Measurements from ENCODE around the gene ZNF836. TPM values are rescaled to one million over a fixed set of nuclear protein-coding genes. Genes with fewer than 3 reads are reported as not detected.

The ZNF836 gene
- total RNA-seq, 2 experiments from 2014 or later: 10.0 to 12.0 TPM

GRCh38 chr19:52196256-52196967 is 25.0 kb upstream of the ZNF836 start:
- no peak for DNase-seq
- no peaks in the 10 kb centered on the region for H3K9me3 Mint-ChIP-seq
- no peak overlapping the region for H3K27ac Mint-ChIP-seq
- peaks cover 50% of the 10 kb centered on the region for H3K4me1 Mint-ChIP-seq
- no peak overlapping the region for H3K4me3 Mint-ChIP-seq
- H3K36me3 Mint-ChIP-seq: peaks cover 46% of the 10 kb centered on the region
- no peaks in the 10 kb centered on the region for H3K27me3 Mint-ChIP-seq

GRCh38 chr19:52191951-52192350 is 20.5 kb upstream of the ZNF836 start:
- Mint-ChIP-seq H3K9me3 (no peaks in the 10 kb centered on the region), H3K27ac (peak overlapping the region; percentile 3), H3K4me1 (peaks cover 46% of the 10 kb centered on the region), H3K36me3 (peaks cover 44% of the 10 kb centered on the region), H3K27me3 (no peaks in the 10 kb centered on the region), H3K4me3 (peak overlapping the region; percentile 97)
- DNase-seq: no peak

GRCh38 chr19:52191389-52191788 is 20.0 kb upstream of the ZNF836 start:
- DNase-seq: no peak
- H3K27me3 Mint-ChIP-seq: no peaks in the 10 kb centered on the region
- H3K4me3 Mint-ChIP-seq: peak overlapping the region; percentile 97
- H3K9me3 Mint-ChIP-seq: no peaks in the 10 kb centered on the region
- peaks cover 41% of the 10 kb centered on the region for H3K4me1 Mint-ChIP-seq
- peaks cover 44% of the 10 kb centered on the region for H3K36me3 Mint-ChIP-seq
- H3K27ac Mint-ChIP-seq: peak overlapping the region; percentile 3

GRCh38 chr19:52190487-52191293 is 19.3 kb upstream of the ZNF836 start:
- DNase-seq: peak; percentile 12

GRCh38 chr19:52189735-52190486 is 18.5 kb upstream of the ZNF836 start, which contains the start of gene PPP2R1A:
TSS of gene PPP2R1A (plus strand) at chr19:52190052. CDS start at chr19:52190097, 45 bp downstream.
- DNase-seq: peak; percentile 96
- Mint-ChIP-seq H3K27me3 (no peaks in the 10 kb centered on the region), H3K4me1 (peaks cover 36% of the 10 kb centered on the region), H3K36me3 (peaks cover 35% of the 10 kb centered on the region), H3K9me3 (no peaks in the 10 kb centered on the region), H3K4me3 (peak within 1 kb of the TSS; percentile 97), H3K27ac (peak within 1 kb of the TSS; percentile 99)

More at GRCh38 chr19:52190487-52191293, 19.3 kb upstream of the ZNF836 start:
- H3K36me3 Mint-ChIP-seq: peaks cover 40% of the 10 kb centered on the region
- H3K9me3 Mint-ChIP-seq: no peaks in the 10 kb centered on the region
- peaks cover 37% of the 10 kb centered on the region for H3K4me1 Mint-ChIP-seq
- H3K27me3 Mint-ChIP-seq: no peaks in the 10 kb centered on the region
- H3K4me3 Mint-ChIP-seq: peak overlapping the region; percentile 97
- H3K27ac Mint-ChIP-seq: peak overlapping the region; percentile 99

- DNase-seq: peak; percentile 96
- H3K27me3 Mint-ChIP-seq: no peaks in the 10 kb centered on the region
- H3K4me3 Mint-ChIP-seq: peak overlapping the region; percentile 97
- H3K27ac Mint-ChIP-seq: peak overlapping the region; percentile 99
- peaks cover 28% of the 10 kb centered on the region for H3K4me1 Mint-ChIP-seq
- peaks cover 26% of the 10 kb centered on the region for H3K36me3 Mint-ChIP-seq
- no peaks in the 10 kb centered on the region for H3K9me3 Mint-ChIP-seq
Measured at GRCh38 chr19:52188822-52189734, 17.7 kb upstream of the ZNF836 start.

- Mint-ChIP-seq H3K27ac (no peak overlapping the region), H3K4me3 (no peak overlapping the region), H3K9me3 (no peaks in the 10 kb centered on the region), H3K36me3 (peaks cover 18% of the 10 kb centered on the region), H3K4me1 (peaks cover 19% of the 10 kb centered on the region), H3K27me3 (no peaks in the 10 kb centered on the region)
- DNase-seq: no peak
Measured at GRCh38 chr19:52187407-52187806, 16.0 kb upstream of the ZNF836 start.

- peaks cover 6% of the 10 kb centered on the region for H3K9me3 Mint-ChIP-seq
- no peaks in the 10 kb centered on the region for H3K27me3 Mint-ChIP-seq
- H3K4me3 Mint-ChIP-seq: no peak overlapping the region
- peaks cover 9% of the 10 kb centered on the region for H3K4me1 Mint-ChIP-seq
- H3K36me3 Mint-ChIP-seq: peaks cover 1% of the 10 kb centered on the region
- no peak for DNase-seq
- H3K27ac Mint-ChIP-seq: no peak overlapping the region
Measured at GRCh38 chr19:52176574-52176973, 5.2 kb upstream of the ZNF836 start.

- H3K36me3 Mint-ChIP-seq: peaks cover 29% of the 10 kb centered on the region
Measured at GRCh38 chr19:52172347-52172746, 926 bp upstream of the ZNF836 start.

GRCh38 chr19:52170863-52171320 is 529 bp downstream of the ZNF836 start:
- Mint-ChIP-seq H3K4me1 (peaks cover 20% of the 10 kb centered on the region), H3K27me3 (no peaks in the 10 kb centered on the region), H3K9me3 (peaks cover 7% of the 10 kb centered on the region), H3K4me3 (peak overlapping the region; percentile 87), H3K36me3 (peaks cover 35% of the 10 kb centered on the region), H3K27ac (peak overlapping the region; percentile 89)
- DNase-seq: peak; percentile 10

More at GRCh38 chr19:52172347-52172746, 926 bp upstream of the ZNF836 start:
- peak overlapping the region; percentile 51 for H3K27ac Mint-ChIP-seq
- H3K9me3 Mint-ChIP-seq: peaks cover 7% of the 10 kb centered on the region
- H3K4me3 Mint-ChIP-seq: peak overlapping the region; percentile 87
- peaks cover 20% of the 10 kb centered on the region for H3K4me1 Mint-ChIP-seq
- DNase-seq: no peak
- H3K27me3 Mint-ChIP-seq: no peaks in the 10 kb centered on the region

GRCh38 chr19:52170304-52170703 is 1.1 kb downstream of the ZNF836 start:
- DNase-seq: peak; percentile 2
- peak overlapping the region; percentile 87 for H3K4me3 Mint-ChIP-seq
- H3K27ac Mint-ChIP-seq: peak overlapping the region; percentile 89
- H3K4me1 Mint-ChIP-seq: peaks cover 20% of the 10 kb centered on the region
- no peaks in the 10 kb centered on the region for H3K27me3 Mint-ChIP-seq
- H3K36me3 Mint-ChIP-seq: peaks cover 39% of the 10 kb centered on the region
- H3K9me3 Mint-ChIP-seq: peaks cover 7% of the 10 kb centered on the region

GRCh38 chr19:52155596-52156359 is 15.6 kb downstream of the ZNF836 start:
- H3K27ac Mint-ChIP-seq: no peak overlapping the region

GRCh38 chr19:52148256-52148655 is 23.2 kb downstream of the ZNF836 start:
- Mint-ChIP-seq H3K4me3 (no peak overlapping the region), H3K36me3 (peaks cover 41% of the 10 kb centered on the region), H3K4me1 (no peaks in the 10 kb centered on the region), H3K9me3 (peaks cover 33% of the 10 kb centered on the region), H3K27me3 (no peaks in the 10 kb centered on the region), H3K27ac (no peak overlapping the region)
- no peak for DNase-seq

More at GRCh38 chr19:52155596-52156359, 15.6 kb downstream of the ZNF836 start:
- Mint-ChIP-seq H3K27me3 (no peaks in the 10 kb centered on the region), H3K4me1 (no peaks in the 10 kb centered on the region), H3K4me3 (no peak overlapping the region), H3K9me3 (peaks cover 62% of the 10 kb centered on the region), H3K36me3 (peaks cover 88% of the 10 kb centered on the region)
- no peak for DNase-seq
